Heart right ventricle (tissue), 16 donors: ENCODE results near the gene CTDSP1. TPM values are rescaled to one million over a fixed set of nuclear protein-coding genes. Genes with fewer than 3 reads are reported as not detected.

Experiments
- ATAC-seq, 8 donors: fragments of 200-7000 bp; cut with Tn5 transposase; one replicate each; pipeline ENCODE4 v1.9.1; 2020; ENCODE audit warnings: mild to moderate bottlenecking in 8 of 8, moderate library complexity in 8 of 8, moderate number of reproducible peaks in 1 of 8
- DNase-seq, 2 donors: peaks; one replicate each; pipeline ENCODE4 v3.0.0-alpha.2; 2020
- H3K27ac ChIP-seq, 10 donors: fragments of 200-600 bp; sonication (generic) in 2 of 10; one replicate each; pipeline versions ENCODE4 v1.5.0 to v1.8.0; 2020 to 2022; ENCODE audit warnings: mild to moderate bottlenecking in 3 of 10
- H3K27me3 ChIP-seq, 7 donors: fragments of 200-600 bp; one replicate each; pipeline ENCODE4 v1.8.0; 2021 to 2022; ENCODE audit warnings: mild to moderate bottlenecking in 2 of 7
- H3K36me3 ChIP-seq, 9 donors: fragments of 200-600 bp; sonication (generic) in 1 of 9; one replicate each; pipeline versions ENCODE4 v1.5.0 to v1.8.0; 2020 to 2022; ENCODE audit warnings: mild to moderate bottlenecking in 2 of 9
- H3K4me1 ChIP-seq, 9 donors: fragments of 200-600 bp; sonication (generic) in 1 of 9; one replicate each; pipeline versions ENCODE4 v1.5.0 to v1.8.0; 2020 to 2022; ENCODE audit warnings: mild to moderate bottlenecking in 4 of 9
- H3K4me3 ChIP-seq, 10 donors: fragments of 200-600 bp; sonication (generic) in 2 of 10; one replicate each; pipeline versions ENCODE4 v1.5.0 to v1.8.0; 2020 to 2022; ENCODE audit warnings: mild to moderate bottlenecking in 7 of 10, moderate library complexity in 2 of 10
- H3K9me3 ChIP-seq, 11 donors: fragments of 200-600 bp in 10 of 11; sonication (generic) in 2 of 11; one replicate each; pipeline versions ENCODE4 v1.5.0 to v1.8.0; 2013 to 2022; ENCODE audit warnings: mild to moderate bottlenecking in 2 of 11, control low read depth in 1 of 11, moderate library complexity in 1 of 11
- WGBS, 2 donors: extraction: QIAGEN DNeasy Blood & Tissue Kit; methylation state at CpG; one replicate each; pipeline ENCODE4 v1.1.7; 2013; ENCODE audit warnings: inconsistent platforms in 1 of 2; 5-methylcytosine and 5-hydroxymethylcytosine counted together
- intact Hi-C, 10 donors: fragments of 100-400 bp; cut with DNase I; formaldehyde crosslinking; loops; one replicate each; pipeline versions ENCODE4 v1.11.1 to v1.14.2; 2022
- polyA plus RNA-seq, 2 donors: library from polyadenylated mRNA; stranded (reverse); fragments of 200-250 nt; gene quantifications; one replicate each; pipeline ENCODE4 v1.2.3, GENCODE V29; 2013
- total RNA-seq, 10 donors: library from RNA; stranded (reverse); fragmentation: NEBNext Ultra II Directional in 3 of 10; extraction: Animal tissue kit (Norgen Biotek cat#: 25700) in 3 of 10; gene quantifications; one replicate each; pipeline versions ENCODE4 v1.2.1 to v1.2.4, GENCODE V29; 2021 to 2023
- TF ChIP-seq, protein P1 (sequence below), 9 donors: fragments of 200-600 bp; sonication (generic) in 2 of 9; IDR thresholded peaks; one replicate each; pipeline versions ENCODE4 v1.5.0 to v1.8.0; 2021 to 2022; ENCODE audit warnings: antibody characterized with exemption in 9 of 9, mild to moderate bottlenecking in 5 of 9, moderate library complexity in 1 of 9
- donor health status: Arrhythmogenic right ventricular cardiomyopathy.
- donor health status: ischemic (EF 13 %, LVEDD 7.1; RV severe dilation, severe dysfunction).
- donor health status: healthy with polysubstance abuse.
- donor health status: DM: no; HTN: yes; CAD: no.
- donor health status: DM: no; HTN: no; CAD: no.
- donor health status: ischemic (EF 25% LVEDD 6.9; RV normal size, moderate dysfunction).
- donor health status: ischemic (EF 25% LVEDD 5.7; RV mildly dilated, moderate dysfunction).
- donor health status: healthy.
- donor health status: DM: yes; HTN: yes; CAD: no.
- donor health status: Ischemic cardiomyopathy.
- donor health status: ischemic (EF 35%, LVEDD 5.7; RV mildly dilated, moderate dysfunction).
- donor health status: nonischemic (EF 11% LVEDD 7.7; RV severe dilation, severe dysfunction).
- donor health status: DM: yes; HTN: yes; CAD: no.
- donor health status: PGD.
- donor health status: ischemic (EF 29% LVEDD 5.4; RV normal size, mild dysfunction).
- donor health status: nonischemic (EF 23%, LVEDD 6.1; RV moderate dilation, normal function).

Gene CTDSP1
- total and polyA plus RNA-seq, 12 donors, result 77.9 to 118 (median 89.5) TPM

DNA sequence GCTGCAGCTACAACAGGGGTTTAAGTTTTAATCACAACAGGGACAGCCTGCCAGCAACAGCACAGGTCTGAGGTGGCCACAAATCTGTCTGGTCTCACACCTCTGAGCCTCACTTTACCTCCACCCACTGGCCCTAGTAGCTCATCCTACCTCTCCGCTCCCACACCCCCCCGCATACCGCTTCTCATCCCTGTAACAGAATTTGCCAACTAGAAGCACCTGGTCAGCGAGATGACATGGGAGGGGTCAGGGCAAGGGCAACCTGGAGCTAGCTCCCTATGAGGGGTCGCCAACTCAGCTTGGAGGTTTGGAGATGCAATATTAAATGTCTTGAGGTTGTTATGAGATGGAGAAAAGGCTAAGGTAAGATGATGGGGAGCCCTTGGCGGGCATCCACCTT lies 35.5 kb upstream of the CTDSP1 start:
- intact Hi-C loops, result no loop called here
- H3K27ac ChIP-seq, result peak overlapping the region in 2 of 10 donors; percentile 5 to 86
- TF ChIP-seq, protein P1, sequence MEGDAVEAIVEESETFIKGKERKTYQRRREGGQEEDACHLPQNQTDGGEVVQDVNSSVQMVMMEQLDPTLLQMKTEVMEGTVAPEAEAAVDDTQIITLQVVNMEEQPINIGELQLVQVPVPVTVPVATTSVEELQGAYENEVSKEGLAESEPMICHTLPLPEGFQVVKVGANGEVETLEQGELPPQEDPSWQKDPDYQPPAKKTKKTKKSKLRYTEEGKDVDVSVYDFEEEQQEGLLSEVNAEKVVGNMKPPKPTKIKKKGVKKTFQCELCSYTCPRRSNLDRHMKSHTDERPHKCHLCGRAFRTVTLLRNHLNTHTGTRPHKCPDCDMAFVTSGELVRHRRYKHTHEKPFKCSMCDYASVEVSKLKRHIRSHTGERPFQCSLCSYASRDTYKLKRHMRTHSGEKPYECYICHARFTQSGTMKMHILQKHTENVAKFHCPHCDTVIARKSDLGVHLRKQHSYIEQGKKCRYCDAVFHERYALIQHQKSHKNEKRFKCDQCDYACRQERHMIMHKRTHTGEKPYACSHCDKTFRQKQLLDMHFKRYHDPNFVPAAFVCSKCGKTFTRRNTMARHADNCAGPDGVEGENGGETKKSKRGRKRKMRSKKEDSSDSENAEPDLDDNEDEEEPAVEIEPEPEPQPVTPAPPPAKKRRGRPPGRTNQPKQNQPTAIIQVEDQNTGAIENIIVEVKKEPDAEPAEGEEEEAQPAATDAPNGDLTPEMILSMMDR (IDR thresholded peaks at IDR 0.05), result no peak
- ATAC-seq (no peak), DNase-seq (no peak)
- no peak overlapping the region for H3K4me3 ChIP-seq
- H3K27me3 ChIP-seq, result no peaks in the 10 kb centered on the region
- H3K36me3 ChIP-seq, result no peaks in the 10 kb centered on the region
- H3K4me1 ChIP-seq, result peaks cover 0 to 63% (median 12%) of the 10 kb centered on the region in 9 donors
- H3K9me3 ChIP-seq, result peaks cover 0 to 11% (median 7%) of the 10 kb centered on the region in 11 donors
- 77 to 79% methylated on average over 6 of the region's 6 CpGs for WGBS, 2 donors

DNA sequence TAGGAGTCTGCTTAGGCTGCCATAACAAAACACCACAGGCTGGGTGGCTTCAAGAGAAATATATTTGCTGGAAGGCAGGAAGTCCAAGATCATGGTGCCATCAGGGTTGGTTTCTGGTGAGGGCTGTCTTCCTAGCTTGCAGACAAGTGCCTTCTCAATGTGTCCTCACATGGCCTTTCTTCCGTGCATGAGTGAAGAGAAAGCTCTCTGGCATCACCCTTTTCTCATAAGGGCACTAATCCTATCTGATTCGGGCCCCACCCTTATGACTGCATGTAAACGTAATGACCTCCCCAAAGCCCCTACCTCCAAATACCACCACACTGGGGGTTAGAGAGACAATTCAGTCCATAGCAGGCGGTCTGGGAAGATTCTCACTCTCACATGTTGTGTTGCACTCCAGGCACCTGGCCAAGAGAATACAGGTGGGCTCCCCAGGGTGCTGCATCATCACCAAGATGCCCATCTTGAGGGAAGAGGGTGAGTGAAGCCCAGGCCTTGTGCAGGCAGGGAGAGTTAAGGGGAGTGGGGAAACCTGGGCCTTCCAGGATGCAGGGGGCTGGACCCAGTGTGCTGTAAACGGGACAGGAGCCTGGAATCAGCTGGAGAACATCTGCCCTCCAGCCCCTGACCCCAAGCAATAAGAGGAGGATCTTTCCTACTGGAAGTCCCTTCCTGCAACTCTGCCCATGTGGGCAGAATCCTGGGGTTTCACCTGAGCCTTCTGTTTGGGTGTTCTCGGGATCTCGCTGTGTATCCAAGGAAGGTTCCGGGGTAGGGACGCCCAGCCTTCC lies 32.9 kb upstream of the CTDSP1 start:
- intact Hi-C loops, result loop anchor here in 1 of 10 donors (2.0 kb wide), 1 partner anchor 30 kb away; no protein-coding TSS in a partner anchor
- DNase-seq (no peak), ATAC-seq (no peak)
- TF ChIP-seq, protein P1 (IDR thresholded peaks at IDR 0.05), result no peak
- Histone ChIP-seq H3K27ac (peak overlapping the region; percentile 87 to 99 (median 94)), H3K9me3 (peaks cover 0 to 11% (median 7%) of the 10 kb centered on the region in 11 donors), H3K36me3 (no peaks in the 10 kb centered on the region), H3K4me1 (peaks cover 0 to 72% (median 13%) of the 10 kb centered on the region in 9 donors), H3K4me3 (peak overlapping the region in 8 of 10 donors; percentile 38 to 67 (median 60)), H3K27me3 (no peaks in the 10 kb centered on the region)
- 84 to 95% methylated on average over 9 of the region's 9 CpGs for WGBS, 2 donors

DNA sequence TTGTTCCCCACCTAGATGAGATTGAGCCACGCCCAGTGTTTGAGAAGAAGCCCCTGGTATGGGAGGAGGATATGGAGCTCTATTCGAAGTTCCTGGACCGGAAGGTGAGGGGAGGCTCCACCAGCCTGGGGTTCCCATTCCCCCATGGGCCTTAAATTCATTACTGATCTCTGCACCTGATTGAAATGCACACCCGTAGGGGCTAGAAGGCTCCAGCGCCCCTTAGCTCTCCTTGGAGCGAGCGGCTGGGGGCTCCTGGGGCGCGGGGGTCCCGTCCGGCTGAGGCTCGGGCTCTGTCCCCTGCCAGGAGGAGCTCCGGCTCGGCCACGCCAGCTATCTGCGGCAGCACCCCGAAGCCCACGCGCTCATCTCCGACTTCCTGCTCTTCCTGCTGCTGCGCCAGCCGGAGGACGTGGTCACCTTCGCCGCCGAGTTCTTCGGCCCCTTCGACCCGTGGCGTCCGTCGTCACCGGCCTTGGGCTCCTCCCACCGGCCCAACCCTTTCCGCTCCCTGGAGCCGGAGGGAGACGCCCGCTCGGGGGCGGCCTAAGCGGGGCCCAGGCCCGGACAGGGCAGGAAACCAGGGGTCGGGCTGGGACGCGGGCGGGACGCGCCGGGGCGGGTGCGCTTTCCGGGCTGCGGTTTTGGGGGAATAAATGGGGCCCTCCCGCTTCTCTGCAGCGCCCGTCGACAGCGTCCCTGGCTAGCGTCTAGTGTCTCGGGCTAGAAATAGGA lies 32.1 kb upstream of the CTDSP1 start:
- H3K36me3 ChIP-seq, result no peaks in the 10 kb centered on the region
- peak overlapping the region; percentile 87 to 99 (median 94) for H3K27ac ChIP-seq
- peak overlapping the region; percentile 31 to 67 (median 58) for H3K4me3 ChIP-seq
- no peaks in the 10 kb centered on the region for H3K27me3 ChIP-seq
- peaks cover 0 to 11% (median 7%) of the 10 kb centered on the region in 11 donors for H3K9me3 ChIP-seq
- peak; percentile 95 to 98 (median 97) for ATAC-seq
- H3K4me1 ChIP-seq, result peaks cover 0 to 76% (median 13%) of the 10 kb centered on the region in 9 donors
- TF ChIP-seq, protein P1 (IDR thresholded peaks at IDR 0.05), result peak in 3 of 9 donors; percentile 26 to 34 (median 30)
- WGBS, 2 donors, result 5 to 6% methylated on average over 59 to 60 of the region's 60 CpGs
- peak; percentile 92 to 93 for DNase-seq
- intact Hi-C loops, result loop anchor here in 1 of 10 donors (2.0 kb wide), 1 partner anchor 29 kb away; no protein-coding TSS in a partner anchor

DNA sequence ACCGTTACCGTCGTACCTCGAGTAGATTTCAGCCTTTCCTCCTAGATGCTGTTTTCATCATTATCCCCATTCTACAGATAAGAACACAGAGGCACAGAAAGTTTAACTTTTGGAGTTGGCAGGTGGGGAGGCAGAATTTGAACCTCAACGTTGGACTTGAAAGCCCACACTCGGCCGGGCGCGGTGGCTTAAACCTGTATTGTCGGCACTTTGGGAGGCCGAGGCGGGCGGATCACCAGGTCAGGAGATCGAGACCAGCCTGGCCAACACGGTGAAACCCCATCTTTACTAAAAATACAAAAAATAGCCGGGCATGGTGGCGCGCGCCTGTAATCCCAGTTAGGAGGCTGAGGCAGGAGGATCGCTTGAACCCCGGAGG lies 31.5 kb upstream of the CTDSP1 start:
- no peaks in the 10 kb centered on the region for H3K36me3 ChIP-seq
- peaks cover 0 to 11% (median 7%) of the 10 kb centered on the region in 11 donors for H3K9me3 ChIP-seq
- H3K4me1 ChIP-seq, result peaks cover 0 to 71% (median 13%) of the 10 kb centered on the region in 9 donors
- peak overlapping the region; percentile 61 to 99 (median 94) for H3K27ac ChIP-seq
- intact Hi-C loops, result no loop called here
- no peak for DNase-seq
- 59 to 64% methylated on average over 21 of the region's 21 CpGs for WGBS, 2 donors
- ATAC-seq, result no peak
- H3K27me3 ChIP-seq, result no peaks in the 10 kb centered on the region
- TF ChIP-seq, protein P1 (IDR thresholded peaks at IDR 0.05), result no peak
- H3K4me3 ChIP-seq, result peak overlapping the region; percentile 31 to 67 (median 58)
